Fibroblast of pulmonary artery (primary cell): ENCODE measurements around the gene NGRN.

Source experiments
- DNase-seq: peaks from one replicate; pipeline ENCODE4 v3.0.0-alpha.2; 2010; ENCODE audit warnings: low read depth
- H3K4me3 ChIP-seq: replicated peaks from 2 replicates; pipeline ENCODE4 v1.5.1; 2011; ENCODE audit warnings: low read depth, mild to moderate bottlenecking, control low read depth, low read length, moderate library complexity
- CTCF ChIP-seq: IDR thresholded peaks from 2 replicates; pipeline ENCODE4 v1.5.1; 2011; ENCODE audit warnings: mild to moderate bottlenecking, control low read depth, low read length, inconsistent platforms; ENCODE audit errors: missing control alignments

Gene NGRN

GRCh38 chr15:90265271-90266060 lies at the start of gene NGRN:
Gene NGRN (plus strand): TSS chr15:90265672. CDS start chr15:90265713, 41 bp downstream.
- H3K4me3 ChIP-seq, result peak within 1 kb of the TSS; percentile 95
- DNase-seq, result peak; percentile 90
- TF ChIP-seq CTCF, result no peak

- no peak for TF ChIP-seq CTCF
- H3K4me3 ChIP-seq, result no peak overlapping the region
- no peak for DNase-seq
Measured at GRCh38 chr15:90217671-90218394, 47.6 kb upstream of the NGRN start.

GRCh38 chr15:90219421-90220141 lies 45.9 kb upstream of the NGRN start:
- peak; percentile 54 for TF ChIP-seq CTCF
- no peak overlapping the region for H3K4me3 ChIP-seq
- DNase-seq, result no peak

- peak; percentile 92 for TF ChIP-seq CTCF
- H3K4me3 ChIP-seq, result no peak overlapping the region
- peak; percentile 93 for DNase-seq
Measured at GRCh38 chr15:90221246-90221900, 44.1 kb upstream of the NGRN start.

- no peak for DNase-seq
- TF ChIP-seq CTCF, result no peak
- no peak overlapping the region for H3K4me3 ChIP-seq
Measured at GRCh38 chr15:90222547-90222946, 42.9 kb upstream of the NGRN start.

- no peak for TF ChIP-seq CTCF
- no peak for DNase-seq
- H3K4me3 ChIP-seq, result no peak overlapping the region
Measured at GRCh38 chr15:90223441-90224165, 41.9 kb upstream of the NGRN start.
